GM23248 (cell line): ENCODE measurements around the gene LMAN2L. TPM values are rescaled to one million over a fixed set of nuclear protein-coding genes. Genes with fewer than 3 reads are reported as not detected.

Experiments
- DNase-seq: peaks from one replicate; pipeline ENCODE4 v3.0.0-alpha.2; 2015
- H2AFZ ChIP-seq: fragments of 200-600 bp; sonication (generic); 2 replicates; pipeline ENCODE4 v1.6.1; 2016; ENCODE audit warnings: antibody characterized with exemption
- H3F3A ChIP-seq: fragments of 200-600 bp; sonication (generic); 2 replicates; pipeline ENCODE4 v1.6.1; 2016; ENCODE audit warnings: mild to moderate bottlenecking, antibody characterized with exemption, mixed run types; ENCODE audit not compliant: insufficient read depth
- H3K27ac ChIP-seq: fragments of 200-600 bp; sonication (generic); 2 replicates; pipeline ENCODE4 v1.5.1; 2016; ENCODE audit warnings: mild to moderate bottlenecking
- H3K27me3 ChIP-seq: fragments of 200-600 bp; sonication (generic); replicated peaks from 2 replicates; pipeline ENCODE4 v1.6.1; 2016; ENCODE audit warnings: mild to moderate bottlenecking; ENCODE audit not compliant: insufficient read depth
- H3K36me3 ChIP-seq: fragments of 200-600 bp; sonication (generic); 2 replicates; pipeline ENCODE4 v1.6.1; 2016; ENCODE audit warnings: low read depth, mild to moderate bottlenecking
- H3K4me1 ChIP-seq: fragments of 200-600 bp; sonication (generic); 2 replicates; pipeline ENCODE4 v1.6.1; 2016; ENCODE audit warnings: mild to moderate bottlenecking; ENCODE audit not compliant: insufficient read depth
- H3K4me2 ChIP-seq: fragments of 200-600 bp; sonication (generic); one replicate; pipeline ENCODE4 v1.6.1; 2016; ENCODE audit warnings: mild to moderate bottlenecking; ENCODE audit not compliant: unreplicated experiment
- H3K4me3 ChIP-seq: fragments of 200-600 bp; sonication (generic); 2 replicates; pipeline ENCODE4 v1.5.1; 2016; ENCODE audit warnings: mild to moderate bottlenecking
- H3K79me2 ChIP-seq: fragments of 200-600 bp; sonication (generic); 2 replicates; pipeline ENCODE4 v1.6.1; 2016; ENCODE audit warnings: mild to moderate bottlenecking; ENCODE audit not compliant: insufficient read depth
- H3K9ac ChIP-seq: fragments of 200-600 bp; sonication (generic); 2 replicates; pipeline ENCODE4 v1.6.1; 2016; ENCODE audit warnings: mild to moderate bottlenecking
- H3K9me2 ChIP-seq: fragments of 200-600 bp; sonication (generic); 2 replicates; pipeline ENCODE4 v1.6.1; 2016; ENCODE audit warnings: mixed run types, mild to moderate bottlenecking, moderate library complexity; ENCODE audit not compliant: insufficient read depth
- H3K9me3 ChIP-seq: fragments of 200-600 bp; sonication (generic); one replicate; pipeline ENCODE4 v1.6.1; 2017; ENCODE audit warnings: low read depth
- H4K20me1 ChIP-seq: fragments of 200-600 bp; sonication (generic); 2 replicates; pipeline ENCODE4 v1.6.0; 2016; ENCODE audit not compliant: insufficient read depth
- EZH2 ChIP-seq: fragments of 200-600 bp; sonication (generic); IDR thresholded peaks from 2 replicates; pipeline ENCODE4 v1.6.1; 2018; ENCODE audit warnings: antibody characterized with exemption, mild to moderate bottlenecking; ENCODE audit not compliant: insufficient read depth, poor library complexity, severe bottlenecking
- EZH2phosphoT487 ChIP-seq: fragments of 200-600 bp; sonication (generic); IDR thresholded peaks from 2 replicates; pipeline ENCODE4 v1.6.1; 2018; ENCODE audit warnings: antibody characterized with exemption, moderate library complexity, mild to moderate bottlenecking, low read depth; ENCODE audit not compliant: insufficient read depth
- WGBS, 2 experiments: methylation state at CpG; one replicate each; pipeline ENCODE4 v1.1.6; 2015 to 2017; ENCODE audit warnings: low lambda C conversion rate in 2 of 2, low coverage in 1 of 2; ENCODE audit errors: missing lambda C conversion rate in 2 of 2; 5-methylcytosine and 5-hydroxymethylcytosine counted together
- in situ Hi-C: fragments of 300-500 bp; cut with MboI; formaldehyde crosslinking; loops from 2 replicates; pipeline ENCODE4 v1.15.0; 2020
- polyA plus RNA-seq: library from polyadenylated mRNA; unstranded; fragments of >200 nt; fragmentation: Nextera tagmentation; extraction: Ambion mirVana; gene quantifications from 2 replicates; pipeline ENCODE4 v1.2.1, GENCODE V29; 2016
- total RNA-seq: library from RNA; depleted of rRNA; stranded (reverse); fragments of >200 nt; shearing (Covaris generic); gene quantifications from 2 replicates; pipeline ENCODE4 v1.2.3, GENCODE V29; 2014; rRNA removed

LMAN2L gene, protein sequence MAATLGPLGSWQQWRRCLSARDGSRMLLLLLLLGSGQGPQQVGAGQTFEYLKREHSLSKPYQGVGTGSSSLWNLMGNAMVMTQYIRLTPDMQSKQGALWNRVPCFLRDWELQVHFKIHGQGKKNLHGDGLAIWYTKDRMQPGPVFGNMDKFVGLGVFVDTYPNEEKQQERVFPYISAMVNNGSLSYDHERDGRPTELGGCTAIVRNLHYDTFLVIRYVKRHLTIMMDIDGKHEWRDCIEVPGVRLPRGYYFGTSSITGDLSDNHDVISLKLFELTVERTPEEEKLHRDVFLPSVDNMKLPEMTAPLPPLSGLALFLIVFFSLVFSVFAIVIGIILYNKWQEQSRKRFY
- total RNA-seq (24.6 and 29.5 TPM in 2 replicates), polyA plus RNA-seq (22.3 and 25.5 TPM in 2 replicates)

DNA sequence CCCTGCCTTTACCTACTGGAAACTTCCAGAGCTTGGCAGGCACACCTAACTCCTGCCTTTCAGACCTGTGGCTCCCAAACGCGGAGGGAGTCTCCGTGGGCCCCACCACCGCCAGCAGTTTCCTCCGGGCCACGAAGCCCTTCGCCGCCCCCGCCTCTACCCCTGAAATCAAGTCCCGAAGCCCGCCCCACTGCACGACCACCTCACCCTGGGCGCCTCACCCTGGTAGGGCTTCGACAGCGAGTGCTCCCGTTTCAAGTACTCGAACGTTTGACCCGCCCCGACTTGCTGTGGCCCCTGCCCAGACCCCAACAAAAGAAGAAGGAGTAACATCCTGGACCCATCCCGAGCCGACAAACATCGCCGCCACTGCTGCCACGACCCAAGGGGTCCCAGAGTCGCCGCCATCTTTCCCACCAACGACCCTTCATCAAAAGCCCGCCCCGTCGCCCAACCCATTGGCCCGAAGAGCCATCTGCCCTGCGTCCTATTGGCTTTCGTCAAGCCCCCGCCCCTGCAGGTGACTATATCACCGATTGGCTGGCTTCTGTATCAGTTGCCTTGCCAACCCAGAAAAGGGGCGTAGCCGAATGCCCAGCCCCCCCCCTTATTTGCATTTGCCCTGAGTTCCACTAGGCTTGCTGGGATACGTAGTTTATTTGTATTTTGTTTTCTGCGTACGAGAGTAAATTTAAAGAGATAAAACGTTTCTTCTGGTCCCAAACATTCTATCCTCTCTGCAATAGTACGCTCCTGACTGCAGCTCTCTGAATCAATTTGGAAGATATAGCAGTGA, at the start of gene LMAN2L:
Gene LMAN2L (minus strand): TSS at position 432 of the 796 bp plus-strand sequence. CDS start 24 bp downstream, at position 408.
- TF ChIP-seq EZH2: no peak
- TF ChIP-seq EZH2phosphoT487: no peak
- no peaks in the 10 kb centered on the region for H3K27me3 ChIP-seq
- H4K20me1 ChIP-seq: no peaks in the 10 kb centered on the region
- peak within 1 kb of the TSS; percentile 94 for H2AFZ ChIP-seq
- DNase-seq: peak; percentile 99
- peak within 1 kb of the TSS; percentile 90 for H3K9ac ChIP-seq
- in situ Hi-C loops: no loop called here
- peak within 1 kb of the TSS; percentile 86 for H3K4me3 ChIP-seq
- no peaks in the 10 kb centered on the region for H3K9me2 ChIP-seq
- peak within 1 kb of the TSS; percentile 92 for H3K4me2 ChIP-seq
- no peaks in the 10 kb centered on the region for H3F3A ChIP-seq
- H3K4me1 ChIP-seq: peaks cover 4% of the 10 kb centered on the region; the same call in 1 of the 2 replicates
- H3K9me3 ChIP-seq: no peaks in the 10 kb centered on the region
- H3K36me3 ChIP-seq: peaks cover 12% of the 10 kb centered on the region; the same call in 1 of the 2 replicates
- WGBS, 2 experiments: 1% methylated on average over 25 to 43 of the region's 43 CpGs
- H3K79me2 ChIP-seq: peaks cover 27% of the 10 kb centered on the region
- H3K27ac ChIP-seq: peak within 1 kb of the TSS; percentile 52

DNA sequence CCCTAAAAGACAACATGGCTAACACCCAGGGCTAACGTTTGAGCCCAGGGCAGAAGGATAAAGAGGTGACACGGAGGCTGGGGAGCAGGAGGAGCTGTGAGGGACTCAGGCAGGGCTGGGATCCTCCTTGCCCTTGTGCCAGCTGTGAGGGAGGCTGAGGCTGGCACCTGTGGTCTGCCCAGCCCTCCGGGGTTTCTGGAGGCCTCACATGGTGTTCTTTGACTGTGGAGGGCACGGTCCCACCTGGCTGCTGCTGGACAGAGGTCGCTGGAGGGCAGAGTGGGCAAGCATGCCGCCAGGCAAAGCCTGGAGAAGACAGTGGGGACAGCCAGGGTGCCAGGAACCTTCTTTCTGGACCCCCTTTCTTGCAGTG, 49.4 kb upstream of the LMAN2L start:
- WGBS, 2 experiments: 81% methylated on average over 6 of the region's 6 CpGs
- Histone ChIP-seq H3K9me2 (no peaks in the 10 kb centered on the region), H3K79me2 (no peaks in the 10 kb centered on the region), H3K36me3 (no peaks in the 10 kb centered on the region), H4K20me1 (no peaks in the 10 kb centered on the region), H3F3A (peaks cover 18% of the 10 kb centered on the region), H2AFZ (no peak overlapping the region), H3K4me3 (no peak overlapping the region), H3K4me1 (peaks cover 13% of the 10 kb centered on the region), H3K9ac (no peak overlapping the region), H3K27me3 (no peaks in the 10 kb centered on the region), H3K4me2 (no peak overlapping the region), H3K9me3 (no peaks in the 10 kb centered on the region), H3K27ac (no peak overlapping the region)
- DNase-seq: no peak
- TF ChIP-seq EZH2: no peak
- TF ChIP-seq EZH2phosphoT487: no peak
- in situ Hi-C loops: no loop called here

DNA sequence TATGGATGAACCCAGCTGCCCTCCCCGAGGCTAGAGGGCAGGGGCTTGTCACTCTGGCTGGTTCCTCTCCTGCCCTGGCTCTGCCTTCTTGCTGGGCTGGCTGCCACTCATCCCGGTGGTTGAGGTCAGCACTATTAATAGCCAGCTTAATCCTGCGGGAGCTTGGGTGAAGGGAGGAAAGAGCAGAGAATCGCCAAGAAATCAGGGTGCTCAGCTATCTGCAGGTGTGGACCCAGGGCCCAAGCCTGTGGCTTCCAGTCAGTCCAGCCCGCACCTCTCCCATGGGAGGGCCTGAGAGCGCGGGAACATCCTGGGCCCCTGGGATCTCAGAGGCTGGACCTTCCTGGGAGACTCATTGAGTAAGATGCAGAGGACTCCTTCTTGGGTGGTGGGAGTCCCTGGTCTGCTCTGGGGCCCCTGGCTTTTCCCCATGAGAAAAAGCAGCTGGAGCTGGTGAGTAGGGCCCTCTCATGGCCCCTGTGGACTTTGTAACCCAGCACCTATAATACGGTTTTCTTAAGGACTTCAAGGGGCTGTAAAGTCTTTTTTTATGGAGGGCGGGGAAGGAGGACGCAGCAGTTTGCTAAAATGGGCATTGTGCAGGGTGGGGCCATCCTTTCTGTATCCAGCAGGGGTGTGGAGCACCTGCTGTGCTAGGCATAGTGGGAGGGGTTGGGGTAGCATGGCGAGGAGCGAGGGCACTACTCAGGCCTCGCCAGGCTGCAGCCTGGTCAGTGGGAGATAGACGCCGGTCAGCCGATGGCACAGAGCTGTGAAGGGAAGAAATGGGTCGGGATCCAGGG, 48.8 kb upstream of the LMAN2L start:
- TF ChIP-seq EZH2: no peak
- TF ChIP-seq EZH2phosphoT487: no peak
- Histone ChIP-seq H3F3A (peaks cover 18% of the 10 kb centered on the region), H3K4me2 (no peak overlapping the region), H3K4me1 (peaks cover 13% of the 10 kb centered on the region), H3K4me3 (no peak overlapping the region), H3K27ac (no peak overlapping the region), H3K36me3 (no peaks in the 10 kb centered on the region), H2AFZ (no peak overlapping the region), H3K27me3 (no peaks in the 10 kb centered on the region), H4K20me1 (no peaks in the 10 kb centered on the region), H3K9me2 (no peaks in the 10 kb centered on the region), H3K9me3 (no peaks in the 10 kb centered on the region), H3K9ac (no peak overlapping the region), H3K79me2 (no peaks in the 10 kb centered on the region)
- in situ Hi-C loops: no loop called here
- peak; percentile 37 for DNase-seq
- 74 to 75% methylated on average over 17 of the region's 17 CpGs for WGBS, 2 experiments

DNA sequence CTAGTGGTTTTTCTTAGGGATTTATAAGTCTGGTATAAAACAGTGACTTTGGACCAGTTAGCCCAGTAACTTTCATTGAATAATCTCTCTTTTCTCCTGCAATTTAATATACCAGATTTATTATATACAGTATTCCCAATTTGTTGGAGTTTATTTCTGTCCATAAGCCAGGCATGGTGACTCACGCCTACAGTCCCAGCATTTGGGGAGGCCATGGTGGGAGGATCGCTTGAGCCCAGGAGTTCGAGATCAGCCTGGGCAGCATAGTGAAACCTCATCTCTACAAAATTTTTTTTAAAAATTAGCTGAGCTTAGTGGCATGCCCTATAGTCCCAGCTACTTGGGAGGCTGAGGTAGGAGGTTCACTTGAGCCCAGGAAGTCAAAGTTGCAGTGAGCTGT, 47.5 kb upstream of the LMAN2L start:
- Histone ChIP-seq H3K4me3 (no peak overlapping the region), H3K36me3 (no peaks in the 10 kb centered on the region), H3K4me2 (peak overlapping the region; percentile 45), H3K27ac (no peak overlapping the region), H2AFZ (no peak overlapping the region), H3K9me3 (no peaks in the 10 kb centered on the region), H3K9me2 (no peaks in the 10 kb centered on the region), H3K79me2 (no peaks in the 10 kb centered on the region), H4K20me1 (no peaks in the 10 kb centered on the region), H3F3A (peaks cover 18% of the 10 kb centered on the region), H3K4me1 (peaks cover 13% of the 10 kb centered on the region), H3K9ac (no peak overlapping the region), H3K27me3 (no peaks in the 10 kb centered on the region)
- in situ Hi-C loops: no loop called here
- TF ChIP-seq EZH2: no peak
- DNase-seq: no peak
- 96 to 99% methylated on average over 3 of the region's 3 CpGs for WGBS, 2 experiments
